Gastrocnemius medialis (tissue), 4 donors: ENCODE measurements around the gene CCDC172. TPM values are rescaled to one million over a fixed set of nuclear protein-coding genes. Genes with fewer than 3 reads are reported as not detected.

Experiments
- ATAC-seq, 2 donors: fragments of 150-250 bp; one replicate each; pipeline ENCODE4 v1.9.1; 2016
- DNase-seq, 2 donors: peaks; one replicate each; pipeline ENCODE4 v3.0.0-alpha.2; 2019
- H3K27ac ChIP-seq, 4 donors: fragments of 200-600 bp; sonication (generic); 1 replicate in 1 of 4; 2 replicates in 3 of 4; pipeline ENCODE4 v1.5.1; 2016 to 2018; ENCODE audit warnings: mild to moderate bottlenecking in 2 of 4, moderate library complexity in 1 of 4
- H3K27me3 ChIP-seq, 3 donors: fragments of 200-600 bp; sonication (generic) in 2 of 3; 1 replicate in 1 of 3; 2 replicates in 2 of 3; pipeline versions ENCODE4 v1.5.1 to v1.6.0; 2016 to 2019; ENCODE audit warnings: mild to moderate bottlenecking in 1 of 3, moderate library complexity in 1 of 3
- H3K36me3 ChIP-seq, 2 donors: fragments of 200-600 bp; sonication (generic) in 1 of 2; one replicate each; pipeline ENCODE4 v1.5.1; 2017 to 2018
- H3K4me1 ChIP-seq, 2 donors: fragments of 200-600 bp; sonication (generic) in 1 of 2; one replicate each; pipeline ENCODE4 v1.5.1; 2016 to 2017; ENCODE audit warnings: mild to moderate bottlenecking in 2 of 2
- H3K4me3 ChIP-seq, 4 donors: fragments of 200-600 bp; sonication (generic) in 3 of 4; 1 replicate in 1 of 4; 2 replicates in 3 of 4; pipeline ENCODE4 v1.5.1; 2016 to 2019; ENCODE audit warnings: mild to moderate bottlenecking in 2 of 4
- H3K9me3 ChIP-seq, 3 donors: fragments of 200-600 bp; sonication (generic) in 2 of 3; 1 replicate in 1 of 3; 2 replicates in 2 of 3; pipeline ENCODE4 v1.5.1; 2016 to 2019
- CTCF ChIP-seq, 5 experiments: fragments of 450-650 bp in 3 of 5; fragments of 200-600 bp in 2 of 5; sonication (generic) in 2 of 5; IDR thresholded peaks in 4 of 5; conservative IDR thresholded peaks in 1 of 5; 1 replicate in 4 of 5; 2 replicates in 1 of 5; pipeline ENCODE4 v1.5.1; 2016 to 2019; ENCODE audit warnings: antibody characterized with exemption in 5 of 5, mild to moderate bottlenecking in 3 of 5, moderate library complexity in 3 of 5
- POLR2A ChIP-seq, 2 donors: fragments of 450-650 bp; IDR thresholded peaks; one replicate each; pipeline ENCODE4 v1.6.1; 2017; ENCODE audit warnings: antibody characterized with exemption in 2 of 2, mild to moderate bottlenecking in 2 of 2, moderate library complexity in 2 of 2
- in situ Hi-C, 4 donors: fragments of 200-750 bp; cut with MboI; loops; one replicate each; pipeline versions ENCODE4 v1.15.0 to v1.8.0; 2017; ENCODE audit warnings: low sequenced_read_pairs in 4 of 4
- intact Hi-C: fragments of 100-400 bp; cut with DNase I; formaldehyde crosslinking; loops from one replicate; pipeline ENCODE4 v1.15.1; 2023; ENCODE audit warnings: low total_unique reads
- total RNA-seq, 4 donors: library from RNA; depleted of rRNA; stranded (reverse); fragments of >200 nt; gene quantifications; one replicate each; pipeline versions ENCODE4 v1.1.0 to v1.2.3, GENCODE V29; 2016

CCDC172 gene
- total RNA-seq, 4 donors from 2014 or later, result not detected

GRCh38 chr10:116316503-116316902 is 7.7 kb upstream of the CCDC172 start:
- Histone ChIP-seq H3K4me1 (no peaks in the 10 kb centered on the region), H3K36me3 (no peaks in the 10 kb centered on the region), H3K4me3 (no peak overlapping the region), H3K9me3 (no peaks in the 10 kb centered on the region), H3K27ac (no peak overlapping the region), H3K27me3 (no peaks in the 10 kb centered on the region)
- no peak for ATAC-seq
- intact Hi-C loops (no loop called here), in situ Hi-C loops (no loop called here)
- TF ChIP-seq POLR2A (IDR thresholded peaks at IDR 0.05), result no peak
- DNase-seq, result no peak

GRCh38 chr10:116324951-116325635 is 845 bp downstream of the CCDC172 start:
- intact Hi-C loops (no loop called here), in situ Hi-C loops (no loop called here)
- Histone ChIP-seq H3K27ac (no peak overlapping the region), H3K27me3 (no peaks in the 10 kb centered on the region), H3K4me3 (no peak overlapping the region), H3K36me3 (no peaks in the 10 kb centered on the region), H3K9me3 (no peaks in the 10 kb centered on the region), H3K4me1 (no peaks in the 10 kb centered on the region)
- TF ChIP-seq POLR2A (IDR thresholded peaks at IDR 0.05), result no peak
- TF ChIP-seq CTCF (IDR thresholded peaks at IDR 0.05 in 4 of 5, conservative IDR thresholded peaks at IDR 0.05 in 1 of 5), result no peak
- ATAC-seq, result no peak
- DNase-seq, result no peak

- Histone ChIP-seq H3K27ac (no peak overlapping the region), H3K27me3 (no peaks in the 10 kb centered on the region), H3K9me3 (no peaks in the 10 kb centered on the region), H3K4me1 (no peaks in the 10 kb centered on the region), H3K4me3 (no peak overlapping the region), H3K36me3 (no peaks in the 10 kb centered on the region)
- TF ChIP-seq CTCF (IDR thresholded peaks at IDR 0.05 in 4 of 5, conservative IDR thresholded peaks at IDR 0.05 in 1 of 5) (no peak), POLR2A (IDR thresholded peaks at IDR 0.05) (no peak)
- ATAC-seq (no peak), DNase-seq (no peak)
- intact Hi-C loops, result no loop called here
- in situ Hi-C loops, result no loop called here
Observed at GRCh38 chr10:116325987-116326386, 1.7 kb downstream of the CCDC172 start.

- H3K4me1 ChIP-seq, result no peaks in the 10 kb centered on the region
Observed at GRCh38 chr10:116329153-116329552, 4.9 kb downstream of the CCDC172 start.

GRCh38 chr10:116331815-116332214 is 7.6 kb downstream of the CCDC172 start:
- no peak overlapping the region for H3K27ac ChIP-seq
- no peaks in the 10 kb centered on the region for H3K27me3 ChIP-seq
- intact Hi-C loops (no loop called here), in situ Hi-C loops (no loop called here)
- TF ChIP-seq CTCF (IDR thresholded peaks at IDR 0.05 in 4 of 5, conservative IDR thresholded peaks at IDR 0.05 in 1 of 5) (no peak), POLR2A (IDR thresholded peaks at IDR 0.05) (no peak)
- H3K36me3 ChIP-seq, result no peaks in the 10 kb centered on the region
- DNase-seq (no peak), ATAC-seq (no peak)
- no peak overlapping the region for H3K4me3 ChIP-seq
- H3K9me3 ChIP-seq, result no peaks in the 10 kb centered on the region
- no peaks in the 10 kb centered on the region for H3K4me1 ChIP-seq

More at GRCh38 chr10:116329153-116329552, 4.9 kb downstream of the CCDC172 start:
- Histone ChIP-seq H3K36me3 (no peaks in the 10 kb centered on the region), H3K27me3 (no peaks in the 10 kb centered on the region), H3K27ac (no peak overlapping the region), H3K9me3 (no peaks in the 10 kb centered on the region), H3K4me3 (no peak overlapping the region)
- TF ChIP-seq CTCF (IDR thresholded peaks at IDR 0.05 in 4 of 5, conservative IDR thresholded peaks at IDR 0.05 in 1 of 5), result no peak
- TF ChIP-seq POLR2A (IDR thresholded peaks at IDR 0.05), result no peak
- in situ Hi-C loops, result no loop called here
- intact Hi-C loops, result no loop called here
- no peak for DNase-seq
- no peak for ATAC-seq
